WTC11 (cell line): ENCODE measurements around the gene ZNF12. TPM values are rescaled to one million over a fixed set of nuclear protein-coding genes. Genes with fewer than 3 reads are reported as not detected.
A peak's percentile ranks its signal among the peaks of the same experiment; 100 is the strongest.

Experiments used
- ATAC-seq: fragments of 200-7000 bp; cut with Tn5 transposase; 2 replicates; pipeline ENCODE4 v1.10.0; 2021; ENCODE audit warnings: mild to moderate bottlenecking, moderate library complexity
- CTCF ChIA-PET: fragments of 300-600 bp; sonication (Branson Sonifier 250); formaldehyde crosslinking; loops from one replicate; lab custom pipeline; 2021; ENCODE audit warnings: antibody characterized with exemption; lab: Charles Lee
- POLR2A ChIA-PET: fragments of 350-600 bp; sonication (Branson Sonifier 250); formaldehyde crosslinking; loops from one replicate; lab custom pipeline; 2021; ENCODE audit warnings: antibody characterized with exemption; lab: Charles Lee
- DNase-seq: peaks from one replicate; pipeline ENCODE4 v3.0.0; 2021; ENCODE audit warnings: low spot score
- H3K27ac Mint-ChIP-seq: 2 replicates; pipeline ENCODE4 v1.8.0; 2021; ENCODE audit warnings: mixed read lengths
- H3K27me3 Mint-ChIP-seq: 2 replicates; pipeline ENCODE4 v1.8.0; 2021; ENCODE audit warnings: low read depth, mild to moderate bottlenecking, moderate library complexity, mixed read lengths
- H3K36me3 Mint-ChIP-seq: 2 replicates; pipeline ENCODE4 v1.8.0; 2021; ENCODE audit warnings: mixed read lengths
- H3K4me1 Mint-ChIP-seq: 2 replicates; pipeline ENCODE4 v1.8.0; 2022; ENCODE audit warnings: mixed read lengths
- H3K4me3 Mint-ChIP-seq: 2 replicates; pipeline ENCODE4 v1.8.0; 2021; ENCODE audit warnings: mild to moderate bottlenecking, moderate library complexity, mixed read lengths
- H3K9me3 Mint-ChIP-seq: 2 replicates; pipeline ENCODE4 v1.8.0; 2021; ENCODE audit warnings: mixed read lengths
- CBFB ChIP-seq: sonication (generic); formaldehyde crosslinking; IDR thresholded peaks from 2 replicates; pipeline ENCODE4 v1.8.1; 2022; ENCODE audit warnings: mild to moderate bottlenecking, low read depth, missing genetic modification reagents
- CREB1 ChIP-seq: sonication (generic); formaldehyde crosslinking; IDR thresholded peaks from 2 replicates; pipeline ENCODE4 v1.8.0; 2023; ENCODE audit warnings: mild to moderate bottlenecking, missing genetic modification reagents
- EMX1 ChIP-seq: fragments of 250-450 bp; sonication (Bioruptor Pico); IDR thresholded peaks from 2 replicates; pipeline ENCODE4 v1.8.0; 2021; ENCODE audit warnings: mild to moderate bottlenecking
- HMGA2 ChIP-seq: fragments of 250-450 bp; sonication (Bioruptor Pico); IDR thresholded peaks from 2 replicates; pipeline ENCODE4 v1.4.0; 2021; ENCODE audit warnings: mild to moderate bottlenecking, moderate library complexity
- JUN ChIP-seq: sonication (generic); formaldehyde crosslinking; IDR thresholded peaks from 2 replicates; pipeline ENCODE4 v1.8.0; 2023; ENCODE audit warnings: mild to moderate bottlenecking, missing genetic modification reagents
- NFYB ChIP-seq: sonication (generic); formaldehyde crosslinking; conservative IDR thresholded peaks from 2 replicates; pipeline ENCODE4 v1.8.0; 2022; ENCODE audit warnings: low read depth, missing genetic modification reagents
- ZBTB21 ChIP-seq: sonication (generic); formaldehyde crosslinking; IDR thresholded peaks from 2 replicates; pipeline ENCODE4 v1.8.1; 2023; ENCODE audit warnings: mild to moderate bottlenecking, missing genetic modification reagents, borderline replicate concordance
- ZNF138 ChIP-seq: sonication (generic); formaldehyde crosslinking; conservative IDR thresholded peaks from 2 replicates; pipeline ENCODE4 v1.8.1; 2022; ENCODE audit warnings: mild to moderate bottlenecking, moderate library complexity, missing genetic modification reagents
- ZNF423 ChIP-seq: fragments of 250-450 bp; sonication (Bioruptor Pico); IDR thresholded peaks from 2 replicates; pipeline ENCODE4 v2.1.2; 2022; ENCODE audit warnings: mild to moderate bottlenecking, moderate library complexity
- total RNA-seq: library from RNA; stranded (reverse); gene quantifications from 3 replicates; pipeline ENCODE4 v1.2.3, GENCODE V29; 2021
- TF ChIP-seq, protein P1 (sequence below): fragments of 250-450 bp; sonication (Bioruptor Pico); IDR thresholded peaks from 2 replicates; pipeline ENCODE4 v1.9.0; 2021; ENCODE audit warnings: mild to moderate bottlenecking, borderline replicate concordance
- TF ChIP-seq, protein P2 (sequence below): sonication (generic); formaldehyde crosslinking; IDR thresholded peaks from 2 replicates; pipeline ENCODE4 v1.8.0; 2022; ENCODE audit warnings: mild to moderate bottlenecking, missing genetic modification reagents
- TF ChIP-seq, protein P3 (sequence below): sonication (generic); formaldehyde crosslinking; conservative IDR thresholded peaks from 2 replicates; pipeline ENCODE4 v1.8.1; 2023; ENCODE audit warnings: mild to moderate bottlenecking, low read depth, missing genetic modification reagents, moderate library complexity
- TF ChIP-seq, protein P4 (sequence below): sonication (generic); formaldehyde crosslinking; IDR thresholded peaks from 2 replicates; pipeline ENCODE4 v1.8.0; 2023; ENCODE audit warnings: missing genetic modification reagents, mild to moderate bottlenecking, borderline replicate concordance
- TF ChIP-seq, protein P5 (sequence below): fragments of 200-600 bp; IDR thresholded peaks from 2 replicates; pipeline ENCODE4 v1.8.0; 2022; ENCODE audit warnings: antibody characterized with exemption

Gene ZNF12
- total RNA-seq, 1 experiment from 2014 or later, result 21.6 TPM

DNA sequence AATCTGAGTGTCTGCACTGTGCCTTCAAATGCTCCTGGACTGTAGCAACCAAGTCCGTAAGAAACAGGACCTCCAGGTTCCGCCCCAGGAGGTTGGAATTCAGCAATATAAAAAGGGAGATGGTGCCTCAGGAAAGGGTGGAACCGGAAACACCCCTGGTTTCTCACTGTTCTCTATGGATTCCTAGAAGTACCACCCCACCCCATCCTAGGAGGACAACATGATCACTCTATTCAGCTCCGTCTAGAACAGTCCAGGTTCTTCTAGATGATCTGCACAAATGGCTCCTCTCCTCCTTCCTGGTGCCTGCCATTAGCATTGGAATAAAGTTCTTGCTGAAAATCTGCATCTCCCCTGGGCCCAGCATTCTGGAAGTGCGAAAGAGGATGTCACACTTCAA lies 7.6 kb upstream of the ZNF12 start (continued):
- TF ChIP-seq, protein P1, sequence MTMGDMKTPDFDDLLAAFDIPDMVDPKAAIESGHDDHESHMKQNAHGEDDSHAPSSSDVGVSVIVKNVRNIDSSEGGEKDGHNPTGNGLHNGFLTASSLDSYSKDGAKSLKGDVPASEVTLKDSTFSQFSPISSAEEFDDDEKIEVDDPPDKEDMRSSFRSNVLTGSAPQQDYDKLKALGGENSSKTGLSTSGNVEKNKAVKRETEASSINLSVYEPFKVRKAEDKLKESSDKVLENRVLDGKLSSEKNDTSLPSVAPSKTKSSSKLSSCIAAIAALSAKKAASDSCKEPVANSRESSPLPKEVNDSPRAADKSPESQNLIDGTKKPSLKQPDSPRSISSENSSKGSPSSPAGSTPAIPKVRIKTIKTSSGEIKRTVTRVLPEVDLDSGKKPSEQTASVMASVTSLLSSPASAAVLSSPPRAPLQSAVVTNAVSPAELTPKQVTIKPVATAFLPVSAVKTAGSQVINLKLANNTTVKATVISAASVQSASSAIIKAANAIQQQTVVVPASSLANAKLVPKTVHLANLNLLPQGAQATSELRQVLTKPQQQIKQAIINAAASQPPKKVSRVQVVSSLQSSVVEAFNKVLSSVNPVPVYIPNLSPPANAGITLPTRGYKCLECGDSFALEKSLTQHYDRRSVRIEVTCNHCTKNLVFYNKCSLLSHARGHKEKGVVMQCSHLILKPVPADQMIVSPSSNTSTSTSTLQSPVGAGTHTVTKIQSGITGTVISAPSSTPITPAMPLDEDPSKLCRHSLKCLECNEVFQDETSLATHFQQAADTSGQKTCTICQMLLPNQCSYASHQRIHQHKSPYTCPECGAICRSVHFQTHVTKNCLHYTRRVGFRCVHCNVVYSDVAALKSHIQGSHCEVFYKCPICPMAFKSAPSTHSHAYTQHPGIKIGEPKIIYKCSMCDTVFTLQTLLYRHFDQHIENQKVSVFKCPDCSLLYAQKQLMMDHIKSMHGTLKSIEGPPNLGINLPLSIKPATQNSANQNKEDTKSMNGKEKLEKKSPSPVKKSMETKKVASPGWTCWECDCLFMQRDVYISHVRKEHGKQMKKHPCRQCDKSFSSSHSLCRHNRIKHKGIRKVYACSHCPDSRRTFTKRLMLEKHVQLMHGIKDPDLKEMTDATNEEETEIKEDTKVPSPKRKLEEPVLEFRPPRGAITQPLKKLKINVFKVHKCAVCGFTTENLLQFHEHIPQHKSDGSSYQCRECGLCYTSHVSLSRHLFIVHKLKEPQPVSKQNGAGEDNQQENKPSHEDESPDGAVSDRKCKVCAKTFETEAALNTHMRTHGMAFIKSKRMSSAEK (CRISPR knock-in tag), result no peak
- TF ChIP-seq ZNF423 (CRISPR knock-in tag) (no peak), ZNF138 (CRISPR knock-in tag) (no peak), CBFB (no peak), CREB1 (CRISPR knock-in tag) (no peak)
- TF ChIP-seq, protein P2, sequence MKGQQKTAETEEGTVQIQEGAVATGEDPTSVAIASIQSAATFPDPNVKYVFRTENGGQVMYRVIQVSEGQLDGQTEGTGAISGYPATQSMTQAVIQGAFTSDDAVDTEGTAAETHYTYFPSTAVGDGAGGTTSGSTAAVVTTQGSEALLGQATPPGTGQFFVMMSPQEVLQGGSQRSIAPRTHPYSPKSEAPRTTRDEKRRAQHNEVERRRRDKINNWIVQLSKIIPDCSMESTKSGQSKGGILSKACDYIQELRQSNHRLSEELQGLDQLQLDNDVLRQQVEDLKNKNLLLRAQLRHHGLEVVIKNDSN (CRISPR knock-in tag), result no peak

DNA sequence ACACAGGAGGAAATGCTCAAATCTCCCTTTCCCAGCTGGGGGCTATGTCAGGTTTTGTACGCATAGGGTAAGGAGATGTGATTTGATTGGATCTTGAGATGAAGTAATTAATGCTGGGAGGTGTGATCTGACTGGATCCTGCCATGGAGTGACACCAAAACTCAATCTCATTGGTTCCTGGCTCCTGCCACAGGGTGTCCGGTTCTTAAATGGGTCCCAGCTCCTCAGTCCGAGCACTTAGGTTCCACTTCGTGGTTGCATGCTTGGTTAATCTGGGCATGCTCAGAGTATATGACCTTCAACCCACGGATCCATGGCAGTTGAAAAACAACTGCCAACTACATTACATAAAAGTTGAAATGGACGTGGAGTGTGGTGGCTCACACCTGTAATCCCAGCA lies 3.1 kb upstream of the ZNF12 start:
- Mint-ChIP-seq H3K4me3 (no peak overlapping the region), H3K27ac (no peak overlapping the region), H3K4me1 (peaks cover 14% of the 10 kb centered on the region), H3K9me3 (peaks cover 24% of the 10 kb centered on the region), H3K36me3 (peaks cover 6% of the 10 kb centered on the region), H3K27me3 (peaks cover 11% of the 10 kb centered on the region)
- TF ChIP-seq, protein P3, sequence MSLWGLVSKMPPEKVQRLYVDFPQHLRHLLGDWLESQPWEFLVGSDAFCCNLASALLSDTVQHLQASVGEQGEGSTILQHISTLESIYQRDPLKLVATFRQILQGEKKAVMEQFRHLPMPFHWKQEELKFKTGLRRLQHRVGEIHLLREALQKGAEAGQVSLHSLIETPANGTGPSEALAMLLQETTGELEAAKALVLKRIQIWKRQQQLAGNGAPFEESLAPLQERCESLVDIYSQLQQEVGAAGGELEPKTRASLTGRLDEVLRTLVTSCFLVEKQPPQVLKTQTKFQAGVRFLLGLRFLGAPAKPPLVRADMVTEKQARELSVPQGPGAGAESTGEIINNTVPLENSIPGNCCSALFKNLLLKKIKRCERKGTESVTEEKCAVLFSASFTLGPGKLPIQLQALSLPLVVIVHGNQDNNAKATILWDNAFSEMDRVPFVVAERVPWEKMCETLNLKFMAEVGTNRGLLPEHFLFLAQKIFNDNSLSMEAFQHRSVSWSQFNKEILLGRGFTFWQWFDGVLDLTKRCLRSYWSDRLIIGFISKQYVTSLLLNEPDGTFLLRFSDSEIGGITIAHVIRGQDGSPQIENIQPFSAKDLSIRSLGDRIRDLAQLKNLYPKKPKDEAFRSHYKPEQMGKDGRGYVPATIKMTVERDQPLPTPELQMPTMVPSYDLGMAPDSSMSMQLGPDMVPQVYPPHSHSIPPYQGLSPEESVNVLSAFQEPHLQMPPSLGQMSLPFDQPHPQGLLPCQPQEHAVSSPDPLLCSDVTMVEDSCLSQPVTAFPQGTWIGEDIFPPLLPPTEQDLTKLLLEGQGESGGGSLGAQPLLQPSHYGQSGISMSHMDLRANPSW (CRISPR knock-in tag), result no peak
- TF ChIP-seq NFYB (CRISPR knock-in tag), result peak; percentile 42; the same call in 1 of the 2 replicates
- no peak for ATAC-seq
- ChIA-PET CTCF (no interaction called here), POLR2A (no interaction called here)
- no peak for DNase-seq

DNA sequence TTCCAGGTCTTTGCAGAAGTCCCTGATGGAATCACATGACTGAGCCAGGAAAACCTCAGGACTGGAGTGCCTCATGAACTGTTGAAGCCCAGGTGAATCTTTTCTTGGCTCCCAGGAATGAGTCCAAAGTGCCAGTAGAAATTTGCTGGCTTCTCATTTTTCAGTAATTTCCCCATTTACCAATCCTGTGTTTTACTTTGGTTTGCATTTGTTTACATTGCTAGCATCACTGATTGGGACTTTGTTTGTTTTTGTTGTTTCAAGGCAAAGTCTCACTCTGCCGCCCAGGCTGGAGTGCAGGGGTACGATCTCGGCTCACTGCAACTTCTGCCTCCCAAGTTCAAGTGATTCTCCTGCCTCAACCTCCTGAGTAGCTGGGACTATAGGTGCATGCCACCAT lies 1.6 kb upstream of the ZNF12 start:
- no peak for ATAC-seq
- H3K9me3 Mint-ChIP-seq, result peaks cover 28% of the 10 kb centered on the region
- POLR2A ChIA-PET, result no interaction called here
- no peak overlapping the region for H3K4me3 Mint-ChIP-seq
- TF ChIP-seq EMX1, result no peak
- no peak for TF ChIP-seq HMGA2 (CRISPR knock-in tag)
- no peak for TF ChIP-seq ZBTB21 (CRISPR knock-in tag)
- no peak for TF ChIP-seq JUN (CRISPR knock-in tag)
- TF ChIP-seq, protein P4, sequence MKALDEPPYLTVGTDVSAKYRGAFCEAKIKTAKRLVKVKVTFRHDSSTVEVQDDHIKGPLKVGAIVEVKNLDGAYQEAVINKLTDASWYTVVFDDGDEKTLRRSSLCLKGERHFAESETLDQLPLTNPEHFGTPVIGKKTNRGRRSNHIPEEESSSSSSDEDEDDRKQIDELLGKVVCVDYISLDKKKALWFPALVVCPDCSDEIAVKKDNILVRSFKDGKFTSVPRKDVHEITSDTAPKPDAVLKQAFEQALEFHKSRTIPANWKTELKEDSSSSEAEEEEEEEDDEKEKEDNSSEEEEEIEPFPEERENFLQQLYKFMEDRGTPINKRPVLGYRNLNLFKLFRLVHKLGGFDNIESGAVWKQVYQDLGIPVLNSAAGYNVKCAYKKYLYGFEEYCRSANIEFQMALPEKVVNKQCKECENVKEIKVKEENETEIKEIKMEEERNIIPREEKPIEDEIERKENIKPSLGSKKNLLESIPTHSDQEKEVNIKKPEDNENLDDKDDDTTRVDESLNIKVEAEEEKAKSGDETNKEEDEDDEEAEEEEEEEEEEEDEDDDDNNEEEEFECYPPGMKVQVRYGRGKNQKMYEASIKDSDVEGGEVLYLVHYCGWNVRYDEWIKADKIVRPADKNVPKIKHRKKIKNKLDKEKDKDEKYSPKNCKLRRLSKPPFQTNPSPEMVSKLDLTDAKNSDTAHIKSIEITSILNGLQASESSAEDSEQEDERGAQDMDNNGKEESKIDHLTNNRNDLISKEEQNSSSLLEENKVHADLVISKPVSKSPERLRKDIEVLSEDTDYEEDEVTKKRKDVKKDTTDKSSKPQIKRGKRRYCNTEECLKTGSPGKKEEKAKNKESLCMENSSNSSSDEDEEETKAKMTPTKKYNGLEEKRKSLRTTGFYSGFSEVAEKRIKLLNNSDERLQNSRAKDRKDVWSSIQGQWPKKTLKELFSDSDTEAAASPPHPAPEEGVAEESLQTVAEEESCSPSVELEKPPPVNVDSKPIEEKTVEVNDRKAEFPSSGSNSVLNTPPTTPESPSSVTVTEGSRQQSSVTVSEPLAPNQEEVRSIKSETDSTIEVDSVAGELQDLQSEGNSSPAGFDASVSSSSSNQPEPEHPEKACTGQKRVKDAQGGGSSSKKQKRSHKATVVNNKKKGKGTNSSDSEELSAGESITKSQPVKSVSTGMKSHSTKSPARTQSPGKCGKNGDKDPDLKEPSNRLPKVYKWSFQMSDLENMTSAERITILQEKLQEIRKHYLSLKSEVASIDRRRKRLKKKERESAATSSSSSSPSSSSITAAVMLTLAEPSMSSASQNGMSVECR (CRISPR knock-in tag), result no peak
- TF ChIP-seq, protein P5, sequence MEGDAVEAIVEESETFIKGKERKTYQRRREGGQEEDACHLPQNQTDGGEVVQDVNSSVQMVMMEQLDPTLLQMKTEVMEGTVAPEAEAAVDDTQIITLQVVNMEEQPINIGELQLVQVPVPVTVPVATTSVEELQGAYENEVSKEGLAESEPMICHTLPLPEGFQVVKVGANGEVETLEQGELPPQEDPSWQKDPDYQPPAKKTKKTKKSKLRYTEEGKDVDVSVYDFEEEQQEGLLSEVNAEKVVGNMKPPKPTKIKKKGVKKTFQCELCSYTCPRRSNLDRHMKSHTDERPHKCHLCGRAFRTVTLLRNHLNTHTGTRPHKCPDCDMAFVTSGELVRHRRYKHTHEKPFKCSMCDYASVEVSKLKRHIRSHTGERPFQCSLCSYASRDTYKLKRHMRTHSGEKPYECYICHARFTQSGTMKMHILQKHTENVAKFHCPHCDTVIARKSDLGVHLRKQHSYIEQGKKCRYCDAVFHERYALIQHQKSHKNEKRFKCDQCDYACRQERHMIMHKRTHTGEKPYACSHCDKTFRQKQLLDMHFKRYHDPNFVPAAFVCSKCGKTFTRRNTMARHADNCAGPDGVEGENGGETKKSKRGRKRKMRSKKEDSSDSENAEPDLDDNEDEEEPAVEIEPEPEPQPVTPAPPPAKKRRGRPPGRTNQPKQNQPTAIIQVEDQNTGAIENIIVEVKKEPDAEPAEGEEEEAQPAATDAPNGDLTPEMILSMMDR, result no peak
- TF ChIP-seq, all 79 proteins: peak for 0
- H3K27me3 Mint-ChIP-seq, result peaks cover 11% of the 10 kb centered on the region
- peaks cover 18% of the 10 kb centered on the region for H3K36me3 Mint-ChIP-seq
- peaks cover 19% of the 10 kb centered on the region for H3K4me1 Mint-ChIP-seq
- no peak overlapping the region for H3K27ac Mint-ChIP-seq
- no peak for DNase-seq
- CTCF ChIA-PET, result no interaction called here
